Activated naive CD8-positive, alpha-beta T cell treated with anti-CD3 and anti-CD28 coated beads for 36 hours (primary cell): ENCODE measurements around the gene TRIM69. TPM values are rescaled to one million over a fixed set of nuclear protein-coding genes. Genes with fewer than 3 reads are reported as not detected.
"Not testable (repeated sequence)": the region's sequence is repeated elsewhere in the genome, so short reads cannot be mapped to it uniquely, and the experiment has no call there.

Experiments
- DNase-seq: peaks from one replicate; pipeline ENCODE4 v3.0.0; 2021
- H3K27ac Mint-ChIP-seq: one replicate; pipeline ENCODE4 v1.8.0; 2022; ENCODE audit warnings: mild to moderate bottlenecking, moderate library complexity, mixed read lengths
- H3K27me3 Mint-ChIP-seq: one replicate; pipeline ENCODE4 v1.8.0; 2022; ENCODE audit warnings: mild to moderate bottlenecking, mixed read lengths
- H3K36me3 Mint-ChIP-seq: one replicate; pipeline ENCODE4 v1.8.0; 2021; ENCODE audit warnings: mild to moderate bottlenecking, mixed read lengths
- H3K4me1 Mint-ChIP-seq: one replicate; pipeline ENCODE4 v1.8.0; 2021; ENCODE audit warnings: mixed read lengths
- H3K4me3 Mint-ChIP-seq: one replicate; pipeline ENCODE4 v1.8.0; 2022; ENCODE audit warnings: mild to moderate bottlenecking, moderate library complexity, mixed read lengths
- H3K9me3 Mint-ChIP-seq: one replicate; pipeline ENCODE4 v1.8.0; 2022; ENCODE audit warnings: mixed read lengths
- total RNA-seq, 2 experiments: library from RNA; stranded (reverse); gene quantifications; one replicate each; pipeline ENCODE4 v1.2.3, GENCODE V29; 2021

TRIM69 gene
- total RNA-seq, 2 experiments from 2014 or later = 70.6 to 71.0 TPM

DNA sequence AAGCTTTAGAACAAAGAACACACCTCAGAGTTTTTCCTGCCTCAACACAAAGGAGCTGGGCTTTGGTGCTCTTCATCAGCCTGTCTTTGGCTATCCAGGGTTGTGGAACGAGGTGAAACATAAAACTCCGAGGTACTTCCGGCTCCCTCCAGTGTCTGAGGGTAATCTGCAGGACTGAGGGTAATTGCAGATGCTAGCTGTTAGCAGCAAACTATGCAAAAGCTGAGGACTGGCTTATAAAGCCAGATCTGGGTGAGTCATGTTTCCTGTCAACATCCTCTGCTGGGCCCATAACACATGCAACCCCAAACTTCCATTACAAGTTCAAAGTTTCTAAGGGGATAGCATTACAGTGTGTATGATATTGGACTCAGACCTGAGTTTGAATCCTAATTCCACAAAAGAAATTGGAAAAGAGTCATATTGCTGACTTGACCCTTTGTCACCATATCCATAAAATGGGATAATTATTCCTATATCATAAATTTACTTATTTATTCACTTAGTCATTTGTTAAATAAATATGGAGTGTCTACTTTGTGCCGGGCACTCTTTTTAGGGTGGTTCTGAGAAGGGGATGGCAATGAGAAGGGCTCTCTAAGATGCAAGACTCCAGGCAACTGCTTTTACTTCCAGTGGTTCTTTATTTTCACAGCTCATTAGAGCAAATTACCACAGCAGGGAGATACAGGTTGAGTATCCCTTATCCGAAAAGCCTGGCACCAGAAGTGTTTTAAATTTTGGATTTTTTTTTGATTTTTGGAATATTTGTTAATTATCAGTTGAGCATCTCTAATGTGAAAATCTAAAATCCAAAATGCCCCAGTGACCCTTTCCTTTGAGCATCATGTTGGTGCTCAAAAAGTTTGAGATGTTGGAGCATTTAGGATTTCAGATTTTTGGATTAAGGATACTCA is 9.5 kb upstream of the TRIM69 start:
- Mint-ChIP-seq H3K36me3 (peaks cover 45% of the 10 kb centered on the region), H3K27ac (peak overlapping the region; percentile 100), H3K4me1 (peaks cover 59% of the 10 kb centered on the region), H3K27me3 (no peaks in the 10 kb centered on the region), H3K9me3 (no peaks in the 10 kb centered on the region), H3K4me3 (peak overlapping the region; percentile 94)
- DNase-seq = peak; percentile 76

DNA sequence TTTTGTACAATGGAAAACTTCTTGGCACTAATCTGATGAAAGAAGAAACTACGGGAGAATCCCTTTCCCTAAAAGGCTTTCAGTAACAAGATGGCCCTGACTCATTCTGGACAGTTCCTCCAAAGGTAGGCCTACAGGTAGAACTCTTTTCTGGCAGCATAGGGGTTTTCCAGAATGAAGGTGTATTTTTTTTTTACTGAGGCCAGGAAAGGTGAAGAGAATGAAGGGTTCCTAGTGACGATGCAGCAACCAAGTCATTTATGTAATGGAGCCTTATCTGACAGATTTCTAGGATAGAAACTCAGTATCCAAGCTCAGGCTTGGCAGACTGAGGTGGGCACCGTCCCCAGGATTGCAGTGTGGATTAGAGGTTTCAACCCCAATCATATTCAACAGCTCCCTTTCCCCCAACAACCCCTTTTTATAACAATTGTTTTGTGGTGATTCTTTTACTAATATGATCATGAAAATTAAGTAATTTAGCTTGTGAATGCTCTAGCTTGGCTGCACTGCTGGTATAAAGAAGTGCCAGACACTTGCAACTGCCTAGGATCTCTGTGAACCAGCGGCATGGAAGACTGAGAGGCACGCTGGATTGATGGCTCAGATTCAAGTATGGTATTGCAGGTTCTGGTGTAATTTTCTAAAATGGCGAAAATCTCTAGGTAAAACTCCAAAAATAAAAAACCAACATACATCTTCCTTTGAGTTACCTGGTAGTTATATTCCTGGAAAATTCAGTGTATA is 8.7 kb upstream of the TRIM69 start:
- Mint-ChIP-seq H3K4me3 (peak overlapping the region; percentile 64), H3K36me3 (peaks cover 53% of the 10 kb centered on the region), H3K27ac (peak overlapping the region; percentile 100), H3K9me3 (no peaks in the 10 kb centered on the region), H3K4me1 (peaks cover 61% of the 10 kb centered on the region), H3K27me3 (no peaks in the 10 kb centered on the region)
- DNase-seq = no peak

DNA sequence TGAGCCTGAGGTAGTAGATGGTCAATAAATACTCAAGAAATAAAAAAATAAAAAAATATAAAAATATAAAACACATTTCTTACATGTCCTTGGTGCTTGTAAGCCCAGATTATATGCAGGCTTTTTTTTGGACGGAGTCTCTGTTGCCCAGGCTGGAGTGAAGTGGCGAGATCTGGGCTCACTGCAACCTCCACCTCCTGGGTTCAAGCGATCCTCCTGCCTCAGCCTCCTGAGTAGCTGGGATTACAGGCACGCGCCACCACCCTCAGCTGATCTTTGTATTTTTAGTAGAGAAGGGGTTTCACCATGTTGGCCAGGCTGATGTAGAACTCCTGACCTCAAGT is 8.1 kb upstream of the TRIM69 start:
- H3K4me1 Mint-ChIP-seq = peaks cover 62% of the 10 kb centered on the region
- DNase-seq, H3K27me3 Mint-ChIP-seq: not testable (repeated sequence)

DNA sequence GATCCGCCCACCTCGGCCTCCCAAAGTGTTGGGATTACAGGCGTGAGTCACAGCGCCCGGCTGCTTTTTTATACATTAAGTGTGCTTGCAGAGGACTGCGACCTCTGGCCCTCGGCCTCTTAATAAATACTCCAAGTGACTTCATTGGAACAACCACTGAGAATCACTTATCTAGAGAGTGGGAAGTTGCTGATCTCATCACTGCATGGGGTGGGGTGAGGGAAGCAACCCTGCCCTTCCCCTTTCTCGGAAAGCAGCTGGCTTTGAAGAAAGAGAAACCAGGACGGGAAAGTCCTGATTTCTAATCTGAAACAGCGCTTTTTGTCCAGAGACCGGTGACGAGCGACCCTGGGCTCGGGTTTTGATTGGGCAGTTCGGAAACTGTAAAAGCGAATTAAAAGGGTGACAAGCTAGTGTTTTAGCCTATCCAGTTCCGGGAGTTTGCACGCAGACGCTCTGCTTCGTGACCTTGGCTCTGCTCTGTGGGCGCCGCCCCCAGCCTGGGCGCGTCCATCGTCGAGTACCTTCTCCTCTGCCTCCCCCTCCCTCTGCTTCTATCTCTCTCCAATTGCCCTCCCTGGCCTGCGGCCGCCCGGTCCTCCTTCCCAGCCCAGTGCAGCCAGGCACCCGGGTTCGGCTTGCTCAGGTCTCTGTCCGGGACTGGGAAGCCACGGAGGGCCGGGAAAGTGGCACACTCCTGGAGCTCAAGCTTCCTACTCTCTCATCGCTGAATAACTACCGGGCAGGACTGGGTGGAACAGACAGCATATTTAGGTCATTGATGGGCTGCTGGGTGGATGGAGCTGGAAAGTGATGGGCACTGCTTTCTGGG is 7.5 kb upstream of the TRIM69 start:
- Mint-ChIP-seq H3K9me3 (no peaks in the 10 kb centered on the region), H3K4me1 (peaks cover 62% of the 10 kb centered on the region), H3K4me3 (peak overlapping the region; percentile 97), H3K27ac (peak overlapping the region; percentile 100), H3K36me3 (peaks cover 55% of the 10 kb centered on the region), H3K27me3 (no peaks in the 10 kb centered on the region)
- DNase-seq = peak; percentile 94

More for the DNA sequence above, 8.1 kb upstream of the TRIM69 start:
- Mint-ChIP-seq H3K36me3 (peaks cover 53% of the 10 kb centered on the region), H3K27ac (peak overlapping the region; percentile 100), H3K4me3 (peak overlapping the region; percentile 97)
- not testable (repeated sequence) for H3K9me3 Mint-ChIP-seq

DNA sequence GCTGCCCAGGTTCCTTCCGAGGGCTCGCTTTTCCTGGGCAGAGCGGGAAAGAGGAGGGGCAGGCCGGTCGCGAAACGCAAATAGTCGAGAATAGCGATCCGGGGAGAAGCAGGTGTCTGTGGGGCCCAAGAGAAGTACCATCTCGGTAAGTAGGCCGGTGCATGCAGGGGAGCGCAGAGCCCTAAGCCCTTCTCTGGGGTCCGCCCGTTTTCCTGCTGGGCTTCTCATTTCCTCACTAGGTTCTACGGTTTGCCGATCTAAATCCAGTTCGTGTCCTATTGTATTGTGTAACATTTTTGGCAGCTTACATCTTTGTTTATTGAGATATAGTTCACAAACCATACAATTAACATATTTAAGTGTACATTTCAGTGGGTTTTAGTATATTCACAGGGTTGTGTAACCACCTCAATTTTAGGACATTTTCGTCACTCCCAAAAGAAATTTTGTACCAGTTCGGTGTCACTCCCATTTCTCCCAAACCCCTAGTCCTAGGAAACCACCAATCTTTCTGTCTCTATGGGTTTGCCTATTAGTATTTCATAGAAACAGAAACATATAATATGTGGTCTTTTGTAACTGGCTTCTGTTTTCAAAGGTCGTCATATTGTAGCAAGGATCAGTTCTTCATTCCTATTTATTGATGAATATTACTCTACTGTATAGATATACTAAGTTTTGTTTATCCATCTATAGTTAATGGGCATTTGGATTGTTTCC is 6.8 kb upstream of the TRIM69 start:
- Mint-ChIP-seq H3K27ac (peak overlapping the region; percentile 100), H3K9me3 (no peaks in the 10 kb centered on the region), H3K36me3 (peaks cover 53% of the 10 kb centered on the region), H3K4me1 (peaks cover 60% of the 10 kb centered on the region), H3K27me3 (no peaks in the 10 kb centered on the region), H3K4me3 (peak overlapping the region; percentile 97)
- peak; percentile 38 for DNase-seq

DNA sequence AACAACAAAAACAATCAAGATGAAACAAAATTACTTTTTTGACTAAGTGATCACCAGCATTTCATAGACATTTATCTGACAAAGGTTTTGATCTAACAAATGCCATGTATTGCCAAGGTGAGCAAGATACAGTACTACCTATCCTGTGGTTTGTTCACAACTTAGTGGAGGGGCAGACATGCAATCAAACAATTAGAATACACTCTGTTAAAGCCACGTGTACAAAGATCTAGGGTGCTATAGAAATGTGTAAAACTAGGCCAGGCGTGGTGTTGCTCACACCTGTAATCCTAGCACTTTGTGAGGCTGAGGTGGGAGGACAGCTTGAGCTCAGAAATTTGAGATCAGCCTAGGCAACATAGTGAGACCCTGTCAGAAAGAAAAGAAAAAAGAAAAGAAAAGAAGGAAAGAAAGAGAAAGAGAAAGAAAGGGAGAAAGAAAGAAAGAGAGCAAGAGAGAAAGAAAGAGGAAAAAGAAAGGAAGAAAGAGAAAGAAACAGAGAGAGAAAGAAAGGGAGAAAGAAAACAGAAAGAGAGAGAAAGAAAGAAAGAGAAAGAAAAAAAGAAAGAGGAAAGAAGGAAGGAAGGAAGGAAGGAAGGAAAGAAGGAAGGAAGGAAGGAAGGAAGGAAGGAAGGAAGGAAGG is 1.4 kb upstream of the TRIM69 start:
- Mint-ChIP-seq H3K9me3 (no peaks in the 10 kb centered on the region), H3K27ac (peak overlapping the region; percentile 99), H3K36me3 (peaks cover 34% of the 10 kb centered on the region), H3K4me1 (peaks cover 62% of the 10 kb centered on the region), H3K4me3 (peak overlapping the region; percentile 93), H3K27me3 (no peaks in the 10 kb centered on the region)
- DNase-seq = no peak

DNA sequence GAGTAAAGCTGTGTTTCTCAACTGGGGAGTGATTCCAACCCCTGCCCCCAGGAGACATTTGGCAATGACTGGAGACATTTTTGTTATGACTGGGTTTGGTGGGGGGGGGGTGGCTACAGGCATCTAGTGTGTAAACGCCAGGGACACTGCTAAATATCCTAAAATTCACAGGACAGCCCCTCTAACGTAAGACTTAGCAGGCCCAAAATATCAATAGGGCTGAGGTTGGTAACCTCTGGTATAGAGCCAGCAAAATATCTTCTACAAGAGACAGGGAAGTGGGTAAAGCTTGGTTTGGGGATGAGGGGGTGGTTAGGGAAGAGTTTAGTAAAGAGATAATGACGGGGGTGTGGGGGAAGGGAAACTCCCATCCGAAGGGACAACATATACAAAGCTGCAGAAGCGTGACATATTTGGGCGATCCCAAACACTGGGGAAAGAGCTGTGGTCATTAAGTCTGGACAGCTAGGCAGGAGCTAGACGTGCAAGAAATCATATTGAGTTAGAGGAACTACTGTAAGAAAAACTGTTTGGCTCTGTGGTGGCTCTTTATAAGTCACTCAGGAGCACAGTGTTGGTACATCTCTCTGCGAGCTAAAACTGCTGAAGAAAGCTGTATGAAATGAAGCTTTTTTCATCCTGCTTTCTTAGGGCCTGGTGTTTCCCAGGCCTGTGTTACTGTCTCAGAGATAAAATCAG is 697 bp upstream of the TRIM69 start:
- Mint-ChIP-seq H3K36me3 (peaks cover 36% of the 10 kb centered on the region), H3K27ac (peak overlapping the region; percentile 99), H3K4me1 (peaks cover 62% of the 10 kb centered on the region), H3K4me3 (peak overlapping the region; percentile 93), H3K27me3 (no peaks in the 10 kb centered on the region), H3K9me3 (no peaks in the 10 kb centered on the region)
- peak; percentile 57 for DNase-seq

DNA sequence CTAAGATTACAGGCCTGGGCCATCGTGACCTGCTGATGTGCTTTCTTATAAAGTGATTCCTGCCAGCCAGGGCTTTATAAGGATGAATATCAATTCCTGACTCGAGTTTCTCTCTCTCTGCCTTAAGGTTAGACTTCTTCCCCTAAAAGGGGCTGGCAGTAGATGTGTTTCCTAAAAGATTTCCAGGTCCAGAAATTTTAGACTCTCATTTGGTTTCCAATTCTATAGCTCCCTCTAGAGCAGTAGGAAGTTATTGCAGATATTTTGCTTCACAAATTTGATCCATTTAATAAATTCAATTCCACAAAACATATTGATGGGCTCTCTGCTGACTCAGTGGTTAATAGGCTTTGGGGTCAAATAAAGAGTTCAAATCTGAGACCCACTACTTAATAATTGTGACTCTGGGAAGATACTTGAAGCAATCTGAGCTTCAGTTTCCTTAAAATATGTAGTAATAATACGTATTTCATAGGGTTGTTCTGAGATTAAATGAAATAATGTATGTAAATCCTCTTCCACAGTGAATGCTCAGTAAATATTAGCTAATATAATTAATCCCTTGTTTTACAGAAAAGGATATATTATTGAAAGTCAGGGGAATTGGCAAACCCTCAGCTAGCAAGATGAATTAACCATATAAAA is 2.1 kb downstream of the TRIM69 start:
- Mint-ChIP-seq H3K36me3 (peaks cover 19% of the 10 kb centered on the region), H3K4me1 (peaks cover 45% of the 10 kb centered on the region)

DNA sequence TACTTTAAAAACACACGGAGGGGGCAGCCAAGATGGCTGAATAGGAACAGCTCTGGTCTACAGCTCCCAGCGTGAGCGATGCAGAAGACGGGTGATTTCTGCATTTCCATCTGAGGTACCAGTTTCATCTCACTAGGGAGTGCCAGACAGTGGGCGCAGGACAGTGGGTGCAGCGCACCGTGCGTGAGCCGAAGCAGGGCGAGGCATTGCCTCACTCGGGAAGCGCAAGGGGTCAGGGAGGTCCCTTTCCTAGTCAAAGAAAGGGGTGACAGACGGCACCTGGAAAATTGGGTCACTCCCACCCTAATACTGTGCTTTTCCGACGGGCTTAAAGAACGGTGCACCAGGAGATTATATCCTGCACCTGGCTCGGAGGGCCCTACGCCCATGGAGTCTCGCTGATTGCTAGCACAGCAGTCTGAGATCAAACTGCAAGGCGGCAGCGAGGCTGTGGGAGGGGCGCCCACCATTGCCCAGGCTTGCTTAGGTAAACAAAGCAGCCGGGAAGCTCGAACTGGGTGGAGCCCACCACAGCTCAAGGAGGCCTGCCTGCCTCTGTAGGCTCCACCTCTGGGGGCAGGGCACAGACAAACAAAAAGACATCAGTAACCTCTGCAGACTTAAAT is 3.0 kb downstream of the TRIM69 start:
- not testable (repeated sequence) for H3K27ac Mint-ChIP-seq, H3K9me3 Mint-ChIP-seq

More for the DNA sequence above, 2.1 kb downstream of the TRIM69 start:
- Mint-ChIP-seq H3K27ac (peak overlapping the region; percentile 78), H3K27me3 (no peaks in the 10 kb centered on the region), H3K4me3 (peak overlapping the region; percentile 78), H3K9me3 (peaks cover 7% of the 10 kb centered on the region)
- DNase-seq = no peak

DNA sequence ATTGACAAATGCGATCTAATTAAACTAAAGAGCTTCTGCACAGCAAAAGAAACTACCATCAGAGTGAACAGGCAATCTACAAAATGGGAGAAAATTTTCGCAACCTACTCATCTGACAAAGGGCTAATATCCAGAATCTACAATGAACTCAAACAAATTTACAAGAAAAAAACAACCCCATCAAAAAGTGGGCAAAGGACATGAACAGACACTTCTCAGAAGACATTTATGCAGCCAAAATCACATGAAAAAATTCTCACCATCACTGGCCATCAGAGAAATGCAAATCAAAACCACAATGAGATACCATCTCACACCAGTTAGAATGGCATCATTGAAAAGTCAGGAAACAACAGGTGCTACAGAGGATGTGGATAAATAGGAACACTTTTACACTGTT is 7.1 kb downstream of the TRIM69 start:
- peaks cover 24% of the 10 kb centered on the region for H3K36me3 Mint-ChIP-seq
- DNase-seq, H3K27ac Mint-ChIP-seq, H3K27me3 Mint-ChIP-seq, H3K4me3 Mint-ChIP-seq, H3K4me1 Mint-ChIP-seq: not testable (repeated sequence)
- peaks cover 24% of the 10 kb centered on the region for H3K9me3 Mint-ChIP-seq

More for the DNA sequence above, 3.0 kb downstream of the TRIM69 start:
- not testable (repeated sequence) for H3K27me3 Mint-ChIP-seq, DNase-seq
- Mint-ChIP-seq H3K4me1 (peaks cover 38% of the 10 kb centered on the region), H3K36me3 (peaks cover 16% of the 10 kb centered on the region), H3K4me3 (peak overlapping the region; percentile 29)

DNA sequence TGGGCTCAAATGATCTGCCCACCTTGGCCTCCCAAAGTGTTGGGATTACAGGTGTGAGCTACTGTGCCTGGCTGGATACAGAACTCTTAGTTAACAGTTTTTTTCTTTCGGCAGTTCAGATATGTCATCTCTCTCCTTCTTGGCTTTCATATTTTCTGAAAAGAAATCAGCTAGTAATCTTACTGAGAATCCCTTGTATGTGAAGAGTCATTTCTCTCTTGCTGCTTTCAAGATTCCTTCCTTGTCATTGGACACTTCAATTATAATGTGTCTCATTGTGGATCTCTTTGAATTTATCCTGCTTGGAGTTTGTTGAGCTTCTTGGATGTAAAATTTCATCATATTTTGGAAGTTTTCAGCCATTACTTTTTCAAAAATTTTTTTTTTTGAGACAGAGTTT is 17.0 kb downstream of the TRIM69 start:
- DNase-seq = no peak
- Mint-ChIP-seq H3K4me1 (peaks cover 26% of the 10 kb centered on the region), H3K9me3 (peaks cover 29% of the 10 kb centered on the region), H3K27me3 (no peaks in the 10 kb centered on the region), H3K36me3 (peaks cover 69% of the 10 kb centered on the region), H3K27ac (no peak overlapping the region), H3K4me3 (no peak overlapping the region)

DNA sequence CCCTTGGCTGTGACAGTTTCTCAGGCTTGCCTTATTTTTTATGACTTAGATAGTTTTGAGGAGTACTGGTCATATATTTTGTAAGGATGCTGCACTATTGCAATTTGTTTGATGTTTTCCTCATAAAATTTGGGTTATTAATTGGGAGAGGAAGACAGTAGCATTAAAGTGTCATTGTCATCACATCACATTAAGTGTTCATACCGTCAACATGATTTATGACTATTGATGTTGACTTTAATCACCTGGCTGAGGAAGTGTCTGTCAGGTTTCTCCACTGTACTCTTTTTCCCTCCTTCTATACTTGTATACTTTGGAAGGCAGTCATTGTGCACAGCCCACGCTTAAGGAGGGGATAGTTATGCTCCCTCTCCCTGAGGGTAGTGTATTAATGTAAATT is 26.9 kb downstream of the TRIM69 start:
- no peak for DNase-seq
- Mint-ChIP-seq H3K4me3 (no peak overlapping the region), H3K9me3 (no peaks in the 10 kb centered on the region), H3K4me1 (no peaks in the 10 kb centered on the region), H3K36me3 (peaks cover 33% of the 10 kb centered on the region), H3K27ac (no peak overlapping the region), H3K27me3 (no peaks in the 10 kb centered on the region)

DNA sequence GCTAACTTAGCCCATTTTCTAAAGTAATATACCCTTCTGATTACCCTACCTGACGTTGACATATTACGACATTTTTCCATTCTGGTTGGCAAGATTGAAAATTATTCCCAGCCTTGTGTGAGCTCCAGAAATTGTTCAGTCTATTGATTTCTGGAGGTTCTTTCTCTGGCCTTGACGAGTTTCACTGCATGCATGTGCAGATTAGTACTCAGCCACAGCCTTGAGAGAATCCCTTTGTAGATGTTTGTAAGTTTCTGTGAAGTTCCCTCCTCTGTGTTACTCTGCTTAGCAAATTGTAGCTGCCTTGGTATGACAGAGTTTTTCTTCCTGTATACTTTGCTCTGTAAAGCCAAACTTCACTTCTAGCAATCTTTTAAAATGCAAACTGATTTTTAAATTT is 27.5 kb downstream of the TRIM69 start:
- Mint-ChIP-seq H3K9me3 (no peaks in the 10 kb centered on the region), H3K27me3 (no peaks in the 10 kb centered on the region), H3K4me3 (no peak overlapping the region), H3K4me1 (no peaks in the 10 kb centered on the region), H3K27ac (no peak overlapping the region), H3K36me3 (peaks cover 31% of the 10 kb centered on the region)
- no peak for DNase-seq
